MM.1S (cell line): ENCODE measurements around the gene PCCA.

Experiments used
- DNase-seq: peaks from one replicate; pipeline ENCODE4 v3.0.0-alpha.2; 2015
- H2AFZ ChIP-seq: fragments of 300-600 bp; sonication (generic); 2 replicates; pipeline ENCODE4 v1.6.0; 2016; ENCODE audit warnings: antibody characterized with exemption, low read length
- H3F3A ChIP-seq: fragments of 300-600 bp; sonication (generic); 2 replicates; pipeline ENCODE4 v1.6.1; 2016; ENCODE audit warnings: mild to moderate bottlenecking, antibody characterized with exemption, low read length, moderate library complexity, mixed read lengths; ENCODE audit not compliant: insufficient read depth
- H3K27ac ChIP-seq: fragments of 300-600 bp; sonication (generic); 2 replicates; pipeline ENCODE4 v1.5.1; 2016; ENCODE audit warnings: mild to moderate bottlenecking, low read length
- H3K27me3 ChIP-seq: fragments of 300-600 bp; sonication (generic); replicated peaks from 2 replicates; pipeline ENCODE4 v1.6.0; 2016; ENCODE audit warnings: low read length; ENCODE audit not compliant: insufficient read depth
- H3K36me3 ChIP-seq: fragments of 300-600 bp; sonication (generic); replicated peaks from 2 replicates; pipeline ENCODE4 v1.6.1; 2016; ENCODE audit warnings: mild to moderate bottlenecking, low read length, mixed read lengths; ENCODE audit not compliant: insufficient read depth
- H3K4me1 ChIP-seq: fragments of 300-600 bp; sonication (generic); 2 replicates; pipeline ENCODE4 v1.6.1; 2016; ENCODE audit warnings: low read length, mixed read lengths
- H3K4me2 ChIP-seq: fragments of 300-600 bp; sonication (generic); 2 replicates; pipeline ENCODE4 v1.6.0; 2016; ENCODE audit warnings: low read depth, low read length
- H3K4me3 ChIP-seq: fragments of 300-600 bp; sonication (generic); 2 replicates; pipeline ENCODE4 v1.5.1; 2016; ENCODE audit warnings: low read length, mixed read lengths
- H3K79me2 ChIP-seq: fragments of 300-600 bp; sonication (generic); 2 replicates; pipeline ENCODE4 v1.6.1; 2016; ENCODE audit warnings: mixed run types, low read length, mixed read lengths
- H3K9ac ChIP-seq: fragments of 300-600 bp; sonication (generic); 2 replicates; pipeline ENCODE4 v1.6.1; 2016; ENCODE audit warnings: low read length, mixed read lengths
- H3K9me2 ChIP-seq: fragments of 300-600 bp; sonication (generic); replicated peaks from 2 replicates; pipeline ENCODE4 v1.6.1; 2016; ENCODE audit warnings: mild to moderate bottlenecking, low read length, mixed read lengths; ENCODE audit not compliant: insufficient read depth
- H3K9me3 ChIP-seq: fragments of 300-600 bp; sonication (generic); replicated peaks from 2 replicates; pipeline ENCODE4 v1.6.1; 2016; ENCODE audit warnings: mild to moderate bottlenecking, low read length, mixed read lengths; ENCODE audit not compliant: insufficient read depth
- H4K20me1 ChIP-seq: fragments of 300-600 bp; sonication (generic); 2 replicates; pipeline ENCODE4 v1.6.1; 2016; ENCODE audit warnings: mild to moderate bottlenecking, low read length, moderate library complexity, mixed read lengths; ENCODE audit not compliant: insufficient read depth
- EZH2 ChIP-seq: fragments of 300-600 bp; sonication (generic); optimal IDR thresholded peaks from 2 replicates; pipeline ENCODE3; 2017; ENCODE audit warnings: low read depth, mild to moderate bottlenecking, antibody characterized with exemption, low read length, mixed read lengths
- EZH2phosphoT487 ChIP-seq: fragments of 300-600 bp; sonication (generic); IDR thresholded peaks from 2 replicates; pipeline ENCODE4 v1.6.1; 2018; ENCODE audit warnings: antibody characterized with exemption, low read length
- TF ChIP-seq, protein P1 (sequence below): fragments of 300-600 bp; sonication (generic); IDR thresholded peaks from 2 replicates; pipeline ENCODE4 v1.5.1; 2016; ENCODE audit warnings: antibody characterized with exemption, low read length, mixed read lengths

PCCA gene

GRCh38 chr13:100290165-100290801 is 201.4 kb downstream of the PCCA start:
- Histone ChIP-seq H3K79me2 (no peaks in the 10 kb centered on the region), H3K9me3 (no peaks in the 10 kb centered on the region), H4K20me1 (no peaks in the 10 kb centered on the region), H3K4me1 (no peaks in the 10 kb centered on the region), H3K4me3 (no peak overlapping the region), H3K4me2 (no peak overlapping the region), H3F3A (no peaks in the 10 kb centered on the region), H3K9me2 (no peaks in the 10 kb centered on the region), H3K36me3 (no peaks in the 10 kb centered on the region; the same call in 1 of the 2 replicates), H3K27ac (no peak overlapping the region), H3K27me3 (no peaks in the 10 kb centered on the region), H2AFZ (no peak overlapping the region), H3K9ac (no peak overlapping the region)
- TF ChIP-seq EZH2phosphoT487 = no peak
- TF ChIP-seq EZH2 = no peak
- TF ChIP-seq, protein P1, sequence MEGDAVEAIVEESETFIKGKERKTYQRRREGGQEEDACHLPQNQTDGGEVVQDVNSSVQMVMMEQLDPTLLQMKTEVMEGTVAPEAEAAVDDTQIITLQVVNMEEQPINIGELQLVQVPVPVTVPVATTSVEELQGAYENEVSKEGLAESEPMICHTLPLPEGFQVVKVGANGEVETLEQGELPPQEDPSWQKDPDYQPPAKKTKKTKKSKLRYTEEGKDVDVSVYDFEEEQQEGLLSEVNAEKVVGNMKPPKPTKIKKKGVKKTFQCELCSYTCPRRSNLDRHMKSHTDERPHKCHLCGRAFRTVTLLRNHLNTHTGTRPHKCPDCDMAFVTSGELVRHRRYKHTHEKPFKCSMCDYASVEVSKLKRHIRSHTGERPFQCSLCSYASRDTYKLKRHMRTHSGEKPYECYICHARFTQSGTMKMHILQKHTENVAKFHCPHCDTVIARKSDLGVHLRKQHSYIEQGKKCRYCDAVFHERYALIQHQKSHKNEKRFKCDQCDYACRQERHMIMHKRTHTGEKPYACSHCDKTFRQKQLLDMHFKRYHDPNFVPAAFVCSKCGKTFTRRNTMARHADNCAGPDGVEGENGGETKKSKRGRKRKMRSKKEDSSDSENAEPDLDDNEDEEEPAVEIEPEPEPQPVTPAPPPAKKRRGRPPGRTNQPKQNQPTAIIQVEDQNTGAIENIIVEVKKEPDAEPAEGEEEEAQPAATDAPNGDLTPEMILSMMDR = no peak
- DNase-seq = no peak

DNA sequence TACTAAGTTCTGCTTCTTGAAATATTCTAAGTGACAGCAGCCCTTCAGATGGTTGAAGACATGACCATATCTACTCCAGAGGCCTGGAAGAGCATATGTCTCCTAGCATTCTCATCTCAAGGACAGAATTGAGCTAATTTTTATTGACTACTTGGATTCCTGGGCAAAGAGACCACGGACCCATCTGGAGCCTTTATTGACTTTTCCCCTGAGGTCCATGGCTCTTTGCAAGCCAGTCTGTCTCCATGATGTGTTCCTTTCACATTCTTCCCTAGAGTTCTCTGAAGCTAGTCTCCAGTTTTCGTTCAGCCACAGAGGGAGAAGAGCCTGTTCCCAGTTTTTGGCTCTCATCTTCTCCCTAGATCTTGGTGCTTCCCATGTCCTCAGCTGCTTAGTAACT is 202.7 kb downstream of the PCCA start:
- TF ChIP-seq EZH2 = no peak
- TF ChIP-seq EZH2phosphoT487 = no peak
- TF ChIP-seq, protein P1 = no peak
- DNase-seq = no peak

DNA sequence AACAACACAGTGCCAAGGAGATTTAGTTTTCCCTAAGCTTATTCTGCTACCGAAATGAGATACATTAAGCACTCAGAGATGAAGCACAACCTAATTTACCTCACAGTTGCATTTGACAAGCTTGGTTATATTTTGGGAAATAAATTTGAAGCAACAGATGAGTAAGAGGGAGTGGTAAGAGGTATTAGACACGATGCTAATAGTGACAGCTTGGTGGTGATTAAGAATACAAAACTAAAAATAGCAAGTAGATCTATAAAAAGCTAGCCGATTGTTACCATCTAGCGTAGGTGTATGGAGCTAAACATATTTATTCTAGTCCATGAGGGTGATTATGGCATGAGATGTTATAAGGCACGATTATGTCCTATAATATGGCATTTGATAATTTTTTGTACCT is 208.5 kb downstream of the PCCA start:
- H3K27me3 ChIP-seq = no peaks in the 10 kb centered on the region
- H3K4me3 ChIP-seq = no peak overlapping the region
- H2AFZ ChIP-seq = no peak overlapping the region
- H3K4me1 ChIP-seq = no peaks in the 10 kb centered on the region
- no peaks in the 10 kb centered on the region; the same call in 1 of the 2 replicates for H3K36me3 ChIP-seq
- H3F3A ChIP-seq = no peaks in the 10 kb centered on the region
- no peaks in the 10 kb centered on the region for H4K20me1 ChIP-seq
- H3K9me3 ChIP-seq = no peaks in the 10 kb centered on the region
- H3K4me2 ChIP-seq = no peak overlapping the region
- H3K79me2 ChIP-seq = no peaks in the 10 kb centered on the region
- DNase-seq = no peak
- no peak for TF ChIP-seq EZH2
- TF ChIP-seq, protein P1 = no peak
- TF ChIP-seq EZH2phosphoT487 = no peak
- H3K9me2 ChIP-seq = no peaks in the 10 kb centered on the region
- no peak overlapping the region for H3K9ac ChIP-seq
- no peak overlapping the region for H3K27ac ChIP-seq

More for the DNA sequence above, 202.7 kb downstream of the PCCA start:
- Histone ChIP-seq H3K27me3 (no peaks in the 10 kb centered on the region), H3K36me3 (no peaks in the 10 kb centered on the region; the same call in 1 of the 2 replicates), H3K27ac (no peak overlapping the region), H3K79me2 (no peaks in the 10 kb centered on the region), H3K9me3 (no peaks in the 10 kb centered on the region), H3K4me1 (no peaks in the 10 kb centered on the region), H3K4me2 (no peak overlapping the region), H4K20me1 (no peaks in the 10 kb centered on the region), H2AFZ (no peak overlapping the region), H3F3A (no peaks in the 10 kb centered on the region), H3K4me3 (no peak overlapping the region), H3K9ac (no peak overlapping the region), H3K9me2 (no peaks in the 10 kb centered on the region)
